ACHN (cell line): ENCODE data around the gene CEBPB.
A peak's percentile ranks its signal among the peaks of the same experiment; 100 is the strongest.
"Not testable (repeated sequence)": the region's sequence is repeated elsewhere in the genome, so short reads cannot be mapped to it uniquely, and the experiment has no call there.

Experiments used
- DNase-seq: peaks from one replicate; pipeline ENCODE4 v3.0.0-alpha.2; 2015
- in situ Hi-C: cut with HindIII; loops from 2 replicates; pipeline ENCODE4 v1.10.0; 2017; ENCODE audit warnings: low sequenced_read_pairs, low pct_ligation_motif_present, low pct_unique_long_range_greater_than_20kb

The CEBPB gene

DNA sequence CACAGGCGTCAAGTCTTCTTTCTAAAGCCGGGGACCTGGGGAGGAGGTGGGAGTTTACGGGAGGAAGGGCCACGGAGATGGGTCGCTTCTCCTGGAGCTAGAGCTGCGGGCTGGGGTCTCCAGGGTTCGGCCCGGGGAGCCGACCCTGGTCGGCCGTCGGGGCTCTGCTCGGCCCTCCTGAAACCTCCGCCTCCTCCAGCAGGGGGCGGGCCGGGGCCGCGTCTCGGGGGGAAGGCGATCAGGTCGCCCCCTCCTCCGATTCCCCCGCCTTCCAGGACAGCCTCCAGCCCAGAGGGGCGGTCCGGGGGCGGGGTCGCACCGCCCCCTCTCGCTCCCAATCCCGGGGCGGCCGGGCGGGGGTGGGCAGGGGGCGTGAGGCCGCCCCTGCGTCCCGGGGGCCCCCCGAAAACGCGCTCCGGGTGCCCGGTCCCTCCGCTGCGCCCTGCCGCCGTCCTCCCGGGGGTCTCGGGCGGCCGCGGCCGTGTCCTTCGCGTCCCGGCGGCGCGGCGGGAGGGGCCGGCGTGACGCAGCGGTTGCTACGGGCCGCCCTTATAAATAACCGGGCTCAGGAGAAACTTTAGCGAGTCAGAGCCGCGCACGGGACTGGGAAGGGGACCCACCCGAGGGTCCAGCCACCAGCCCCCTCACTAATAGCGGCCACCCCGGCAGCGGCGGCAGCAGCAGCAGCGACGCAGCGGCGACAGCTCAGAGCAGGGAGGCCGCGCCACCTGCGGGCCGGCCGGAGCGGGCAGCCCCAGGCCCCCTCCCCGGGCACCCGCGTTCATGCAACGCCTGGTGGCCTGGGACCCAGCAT is at the start of gene CEBPB:
Gene CEBPB, plus strand, starts transcription at position 580 of the 814 bp plus-strand sequence. Its CDS starts 204 bp downstream, at position 784.
- peak; percentile 80 for DNase-seq
- in situ Hi-C loops = no loop called here

DNA sequence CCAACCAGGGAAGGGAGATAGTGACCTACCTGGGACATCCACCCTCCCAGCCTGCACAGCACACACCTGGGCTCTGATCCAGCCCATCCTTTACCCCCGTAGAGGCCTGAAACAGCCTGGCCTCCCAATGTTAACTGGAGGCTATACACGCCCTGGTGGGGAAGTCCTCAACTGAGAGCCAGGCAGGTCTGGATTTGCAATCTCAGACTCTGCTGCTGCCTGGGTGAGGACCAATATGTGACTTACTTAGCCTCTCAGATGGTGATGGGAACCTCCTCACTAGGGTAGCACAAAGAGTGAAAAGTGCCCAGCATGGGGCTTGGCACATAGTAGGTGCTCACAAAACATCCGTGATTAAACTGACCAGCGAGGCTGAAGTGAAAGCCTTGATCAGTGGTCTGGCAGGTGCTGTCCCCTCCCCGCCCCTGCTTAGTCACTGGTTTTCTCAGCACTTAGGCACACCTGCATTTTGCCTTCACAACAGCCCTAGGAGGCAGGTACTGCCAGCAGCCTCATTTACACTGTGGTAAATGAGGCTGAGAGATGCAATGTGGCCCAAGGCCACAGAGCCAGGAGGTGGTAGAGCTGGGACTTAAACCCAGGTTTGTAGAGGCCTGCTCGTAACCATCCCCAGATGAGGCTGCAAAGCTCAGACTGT is 49.5 kb upstream of the CEBPB start:
- no peak for DNase-seq
- in situ Hi-C loops = no loop called here

DNA sequence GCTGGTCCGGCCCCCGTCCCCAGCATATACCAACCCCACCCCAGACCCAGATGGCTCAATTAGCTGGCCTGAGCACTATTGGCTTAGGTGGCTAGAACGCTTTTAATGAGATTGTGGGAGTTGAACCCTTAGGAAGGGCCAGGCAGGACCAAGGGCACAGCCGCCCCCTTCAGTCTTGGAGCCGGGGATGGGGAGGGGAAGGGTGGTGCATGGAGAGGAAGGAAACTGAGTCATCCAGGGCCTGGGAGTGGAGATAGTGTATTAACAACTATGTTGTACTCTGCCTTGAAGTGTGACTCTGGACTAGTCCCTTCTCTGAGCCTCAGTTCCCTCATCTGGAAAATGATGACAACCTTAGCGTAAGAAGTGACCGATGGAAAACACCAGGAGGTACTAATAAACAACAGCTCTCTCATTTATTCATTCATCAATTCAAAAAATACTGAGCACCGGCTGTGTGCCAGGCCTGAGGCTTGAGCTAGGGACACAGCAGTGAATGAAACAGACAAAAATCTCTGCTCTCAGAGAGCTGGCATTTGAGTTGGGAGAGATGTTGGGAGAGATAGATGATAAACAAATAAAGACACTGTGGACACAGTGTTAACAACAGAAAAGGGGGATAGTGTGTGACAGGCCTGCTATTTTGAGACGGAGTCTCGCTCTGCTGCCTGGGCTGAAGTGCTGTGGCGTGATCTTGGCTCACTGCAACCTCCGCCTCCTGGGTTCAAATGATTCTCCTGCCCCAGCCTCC is 48.6 kb upstream of the CEBPB start:
- no peak for DNase-seq
- in situ Hi-C loops = no loop called here

GRCh38 chr20:50142812-50143211 is 47.8 kb upstream of the CEBPB start:
- in situ Hi-C loops = no loop called here
- no peak for DNase-seq

GRCh38 chr20:50144362-50144761 is 46.3 kb upstream of the CEBPB start:
- no peak for DNase-seq

DNA sequence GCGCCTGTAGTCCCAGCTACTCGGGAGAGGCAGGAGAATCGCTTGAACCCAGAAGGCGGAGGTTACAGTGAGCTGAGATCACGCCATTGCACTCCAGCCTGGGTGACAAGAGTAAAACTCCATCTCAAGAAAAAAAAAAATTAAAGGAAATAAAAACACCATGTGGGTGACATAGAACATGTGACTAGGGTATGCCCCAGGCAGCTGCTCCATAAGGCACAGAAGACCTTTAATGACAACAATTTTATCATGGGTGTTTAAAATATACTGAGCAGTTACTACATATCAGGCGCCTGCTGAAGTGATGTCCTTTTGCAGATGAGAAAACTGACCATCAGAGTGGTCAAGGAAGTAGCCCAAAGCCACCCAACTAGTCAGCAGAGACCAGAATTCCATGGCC is 45.1 kb upstream of the CEBPB start:
- no peak for DNase-seq
- in situ Hi-C loops = no loop called here

More at GRCh38 chr20:50144362-50144761, 46.3 kb upstream of the CEBPB start:
- in situ Hi-C loops = no loop called here

GRCh38 chr20:50146214-50146613 is 44.4 kb upstream of the CEBPB start:
- in situ Hi-C loops = no loop called here

DNA sequence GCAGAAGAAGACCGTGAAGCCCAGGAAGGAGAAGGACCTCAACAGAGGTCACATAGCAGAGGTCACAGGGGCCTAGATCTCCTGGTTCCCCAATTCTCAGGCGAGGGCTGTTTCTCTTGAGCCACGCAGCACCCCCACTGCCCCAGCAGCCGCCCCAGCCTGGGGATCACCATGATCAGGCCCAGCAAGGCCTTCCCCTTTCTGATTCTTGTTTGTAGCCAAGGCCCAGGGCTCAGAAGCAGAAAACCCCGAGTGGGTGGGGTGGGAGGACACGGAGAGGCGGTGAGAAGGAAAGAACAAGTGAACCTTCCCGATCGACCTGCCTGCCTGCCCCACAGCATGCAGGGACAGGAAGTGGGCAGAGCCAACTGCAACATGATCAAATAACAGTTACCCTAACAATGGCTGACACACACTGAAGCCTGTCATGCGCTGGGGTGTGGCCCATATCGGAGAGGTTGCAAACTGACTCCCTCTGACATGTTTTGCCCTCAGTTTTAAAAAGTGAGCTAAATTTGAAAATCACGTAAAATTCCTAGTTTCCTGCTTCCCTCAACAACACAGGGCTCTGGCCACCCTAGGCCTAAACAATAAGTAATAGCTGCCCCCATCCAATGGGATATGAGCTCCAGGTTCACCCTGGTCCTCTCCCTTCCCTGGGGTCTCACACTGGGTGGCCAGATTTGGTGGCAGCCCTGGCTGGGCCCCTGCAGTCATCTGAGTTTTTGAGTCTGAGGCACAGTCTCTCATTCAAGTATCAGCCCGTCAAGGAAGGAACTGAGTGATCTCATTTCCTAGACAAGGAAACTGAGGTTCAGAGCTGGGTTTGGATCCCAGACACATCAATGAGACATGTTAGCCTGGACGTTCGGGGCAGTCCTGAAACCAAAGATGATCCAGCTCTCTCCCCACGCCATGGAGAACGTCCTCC is 43.6 kb upstream of the CEBPB start:
- in situ Hi-C loops = no loop called here
- no peak for DNase-seq

More at GRCh38 chr20:50146214-50146613, 44.4 kb upstream of the CEBPB start:
- no peak for DNase-seq

GRCh38 chr20:50149481-50150254 is 41.0 kb upstream of the CEBPB start:
- in situ Hi-C loops = no loop called here
- no peak for DNase-seq

GRCh38 chr20:50151034-50151743 is 39.4 kb upstream of the CEBPB start:
- in situ Hi-C loops = no loop called here
- DNase-seq = no peak

GRCh38 chr20:50152394-50153152 is 38.1 kb upstream of the CEBPB start:
- peak; percentile 21 for DNase-seq
- in situ Hi-C loops = no loop called here

GRCh38 chr20:50153153-50153499 is 37.5 kb upstream of the CEBPB start:
- DNase-seq = no peak
- in situ Hi-C loops = no loop called here

- DNase-seq = peak; percentile 86
- in situ Hi-C loops = no loop called here
These were observed 36.9 kb upstream of the CEBPB start, which contains the start of gene PEDS1 for GRCh38 chr20:50153500-50154377. PEDS1 (minus strand) TSS chr20:50153723; CDS start chr20:50153637, 86 bp downstream.

DNA sequence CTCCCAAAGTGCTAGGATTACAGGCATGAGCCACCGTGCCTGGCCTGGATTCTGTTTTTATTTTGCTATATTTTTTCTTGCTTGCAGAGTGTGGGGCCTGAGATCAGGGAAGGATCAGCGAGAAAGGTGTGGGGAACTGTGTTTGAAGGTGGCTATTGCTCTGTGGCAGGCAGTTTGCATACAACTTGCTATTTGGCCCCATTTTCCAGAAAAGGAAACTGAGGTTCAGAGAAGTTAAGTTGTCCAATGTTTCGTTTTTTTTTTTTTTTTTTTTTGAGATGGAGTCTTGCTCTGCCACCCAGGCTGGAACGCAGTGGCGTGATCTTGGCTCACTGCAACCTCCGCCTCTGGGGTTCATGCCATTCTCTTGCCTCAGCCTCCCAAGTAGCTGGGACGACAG is 29.1 kb upstream of the CEBPB start:
- DNase-seq, in situ Hi-C loops: not testable (repeated sequence)

- DNase-seq = peak; percentile 39
- in situ Hi-C loops = no loop called here
These were observed 26.9 kb upstream of the CEBPB start for GRCh38 chr20:50163570-50164317.
